Retinal pigment epithelial cell (primary cell): ENCODE measurements around the gene RPUSD4.

Experiments
- DNase-seq: peaks from one replicate; pipeline ENCODE4 v3.0.0-alpha.2; 2010; ENCODE audit warnings: low read depth
- H3K4me3 ChIP-seq: 2 replicates; pipeline ENCODE4 v1.5.1; 2011; ENCODE audit warnings: mild to moderate bottlenecking, low read length, control low read depth, moderate library complexity
- TF ChIP-seq, protein P1 (sequence below): conservative IDR thresholded peaks from 2 replicates; pipeline ENCODE4 v1.5.1; 2011; ENCODE audit warnings: low read depth, low read length, control low read depth, inconsistent platforms

The RPUSD4 gene

DNA sequence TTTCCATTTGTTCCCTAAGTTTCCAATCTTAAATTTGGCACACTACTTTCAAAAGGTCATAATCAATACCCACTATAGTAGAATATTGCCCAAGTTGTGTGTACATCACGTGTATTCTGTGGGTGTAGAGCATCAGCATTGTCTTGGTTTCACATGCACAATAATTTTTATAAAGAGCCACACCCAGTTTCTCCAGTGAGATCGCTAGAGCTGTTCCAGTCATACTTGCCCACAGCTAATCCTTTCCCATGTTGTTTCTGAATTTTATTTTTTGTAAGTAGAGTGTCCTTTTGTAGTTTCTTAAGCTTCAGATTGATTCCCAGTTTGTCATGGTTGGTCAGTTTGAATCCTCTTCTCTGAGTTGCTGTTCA, 13.8 kb upstream of the RPUSD4 start:
- TF ChIP-seq, protein P1, sequence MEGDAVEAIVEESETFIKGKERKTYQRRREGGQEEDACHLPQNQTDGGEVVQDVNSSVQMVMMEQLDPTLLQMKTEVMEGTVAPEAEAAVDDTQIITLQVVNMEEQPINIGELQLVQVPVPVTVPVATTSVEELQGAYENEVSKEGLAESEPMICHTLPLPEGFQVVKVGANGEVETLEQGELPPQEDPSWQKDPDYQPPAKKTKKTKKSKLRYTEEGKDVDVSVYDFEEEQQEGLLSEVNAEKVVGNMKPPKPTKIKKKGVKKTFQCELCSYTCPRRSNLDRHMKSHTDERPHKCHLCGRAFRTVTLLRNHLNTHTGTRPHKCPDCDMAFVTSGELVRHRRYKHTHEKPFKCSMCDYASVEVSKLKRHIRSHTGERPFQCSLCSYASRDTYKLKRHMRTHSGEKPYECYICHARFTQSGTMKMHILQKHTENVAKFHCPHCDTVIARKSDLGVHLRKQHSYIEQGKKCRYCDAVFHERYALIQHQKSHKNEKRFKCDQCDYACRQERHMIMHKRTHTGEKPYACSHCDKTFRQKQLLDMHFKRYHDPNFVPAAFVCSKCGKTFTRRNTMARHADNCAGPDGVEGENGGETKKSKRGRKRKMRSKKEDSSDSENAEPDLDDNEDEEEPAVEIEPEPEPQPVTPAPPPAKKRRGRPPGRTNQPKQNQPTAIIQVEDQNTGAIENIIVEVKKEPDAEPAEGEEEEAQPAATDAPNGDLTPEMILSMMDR = no peak
- H3K4me3 ChIP-seq = no peak overlapping the region
- DNase-seq = no peak

DNA sequence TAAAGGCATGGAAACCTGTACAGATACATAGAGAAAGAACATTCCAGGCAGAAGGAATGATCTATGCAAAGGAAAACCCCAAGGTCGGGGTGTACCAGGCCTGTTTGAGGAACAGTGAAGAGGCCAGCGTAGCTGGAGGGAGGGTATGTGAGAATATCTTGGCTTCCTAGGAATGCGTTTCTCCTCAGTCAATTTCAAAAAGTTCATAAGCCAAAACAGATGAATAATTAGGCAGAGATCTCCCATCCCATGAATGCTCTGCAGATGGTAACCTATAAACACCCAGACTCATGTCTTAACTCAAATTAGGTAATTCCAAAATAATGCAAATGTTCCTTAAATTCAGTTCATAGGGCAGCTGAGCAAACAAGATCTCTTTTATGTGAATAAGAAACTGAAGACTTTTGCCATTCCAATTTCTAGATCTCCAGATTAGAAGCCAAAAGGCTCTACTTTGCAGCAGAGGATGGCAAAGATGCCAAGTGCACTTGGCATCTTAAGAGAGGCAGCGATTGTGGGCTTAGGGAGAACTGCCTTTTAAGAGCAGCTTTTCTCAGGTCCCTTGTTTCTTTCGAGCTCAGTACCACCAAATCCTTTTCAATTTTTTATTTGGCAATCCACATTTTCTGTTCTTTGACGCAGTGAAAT, 13.3 kb upstream of the RPUSD4 start:
- TF ChIP-seq, protein P1 = no peak
- no peak for DNase-seq
- no peak overlapping the region for H3K4me3 ChIP-seq

DNA sequence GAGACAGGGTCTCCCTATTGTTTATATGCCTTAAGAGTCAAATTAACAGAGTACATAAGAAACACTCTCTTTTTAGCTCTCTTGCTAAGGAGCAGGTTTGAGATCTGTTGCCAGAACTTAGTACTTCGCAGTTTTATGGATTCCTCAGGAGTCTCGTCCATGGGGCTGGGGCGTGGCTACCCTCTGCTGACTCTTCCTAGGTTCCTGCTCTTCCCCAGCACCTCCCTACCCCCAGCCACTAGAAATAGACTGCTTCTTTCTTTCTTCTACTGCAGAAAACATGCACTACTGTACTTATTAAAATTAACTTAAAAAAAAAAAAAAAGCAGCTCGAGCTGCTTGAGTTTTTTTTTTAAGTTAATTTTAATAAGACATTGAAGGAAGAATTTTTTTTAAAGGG, 8.1 kb upstream of the RPUSD4 start:
- TF ChIP-seq, protein P1 = no peak
- DNase-seq = no peak
- H3K4me3 ChIP-seq = no peak overlapping the region

DNA sequence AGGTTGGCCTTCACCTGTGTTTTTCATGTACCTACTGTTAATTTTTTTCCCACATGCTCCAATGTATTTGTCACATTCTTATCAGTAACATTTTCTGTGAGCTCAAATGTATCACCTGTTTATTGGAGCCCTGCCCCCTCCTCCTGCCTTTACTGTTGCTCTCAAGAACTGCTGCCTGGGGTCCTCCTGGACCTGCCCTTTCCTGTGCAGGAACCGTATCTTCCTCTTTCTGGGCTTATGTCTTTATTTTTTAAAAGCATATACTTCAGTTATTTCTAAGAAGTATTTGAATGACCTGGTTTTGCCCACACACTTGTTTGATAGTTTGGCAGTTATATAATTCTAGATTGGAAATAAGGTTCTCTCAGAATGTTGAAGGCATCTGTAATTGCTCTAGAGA, 6.0 kb upstream of the RPUSD4 start:
- no peak overlapping the region for H3K4me3 ChIP-seq
- TF ChIP-seq, protein P1 = no peak
- DNase-seq = no peak

DNA sequence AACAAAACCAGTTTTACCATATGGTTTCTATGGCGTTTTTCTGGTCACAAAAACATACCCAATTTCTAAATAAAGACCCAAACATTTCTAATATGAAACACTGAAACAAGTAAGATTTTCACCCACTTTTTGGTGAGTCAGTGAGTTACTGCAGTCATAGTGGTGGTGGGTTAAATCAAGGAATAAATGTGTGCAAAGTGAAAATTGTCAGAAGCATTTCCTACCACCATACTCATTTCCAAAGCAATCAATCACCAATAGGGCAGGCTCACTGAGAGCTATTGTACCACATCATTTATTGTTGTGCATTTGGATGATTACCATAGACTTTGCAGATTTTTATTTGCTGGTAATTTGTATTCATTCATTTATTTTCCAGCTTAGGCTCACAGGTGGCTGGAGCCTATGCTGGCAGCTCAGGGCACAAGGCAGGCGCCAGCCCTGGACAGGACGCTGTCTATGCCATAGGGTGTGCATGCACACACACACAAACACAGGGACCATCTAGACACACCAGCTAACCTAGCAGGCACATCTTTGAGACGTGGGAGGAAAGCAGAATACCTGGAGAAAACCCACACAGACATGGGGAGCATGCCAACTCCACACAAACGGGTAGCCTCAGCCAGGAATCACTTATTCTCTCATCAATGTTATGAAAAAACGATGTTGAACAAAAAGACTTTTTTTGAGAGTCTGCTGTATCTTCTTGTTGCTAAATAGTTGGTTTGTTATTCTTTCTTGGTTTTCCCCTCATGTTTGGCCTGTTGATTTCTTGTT, 5.3 kb upstream of the RPUSD4 start:
- H3K4me3 ChIP-seq = no peak overlapping the region
- DNase-seq = no peak
- TF ChIP-seq, protein P1 = no peak

DNA sequence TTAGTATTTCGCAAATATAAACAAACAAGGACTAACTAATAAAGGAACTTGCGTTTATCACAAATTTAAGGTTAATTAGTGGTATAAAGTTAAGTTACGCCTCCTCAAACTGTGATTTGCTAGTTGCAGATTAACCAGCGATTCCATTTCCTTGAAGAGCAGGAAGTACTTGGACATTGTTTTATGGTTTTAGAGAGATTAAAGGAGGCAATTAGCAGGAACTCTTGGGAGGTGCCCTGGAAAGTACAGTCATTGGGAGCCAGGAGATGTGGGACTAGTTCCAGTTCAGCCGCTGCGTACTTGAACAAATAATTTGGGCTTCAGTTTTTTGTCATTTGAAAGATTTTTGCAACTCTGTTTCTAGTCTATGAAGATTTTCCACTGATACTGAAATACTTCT, 3.4 kb upstream of the RPUSD4 start:
- TF ChIP-seq, protein P1 = no peak
- no peak for DNase-seq
- no peak overlapping the region for H3K4me3 ChIP-seq

DNA sequence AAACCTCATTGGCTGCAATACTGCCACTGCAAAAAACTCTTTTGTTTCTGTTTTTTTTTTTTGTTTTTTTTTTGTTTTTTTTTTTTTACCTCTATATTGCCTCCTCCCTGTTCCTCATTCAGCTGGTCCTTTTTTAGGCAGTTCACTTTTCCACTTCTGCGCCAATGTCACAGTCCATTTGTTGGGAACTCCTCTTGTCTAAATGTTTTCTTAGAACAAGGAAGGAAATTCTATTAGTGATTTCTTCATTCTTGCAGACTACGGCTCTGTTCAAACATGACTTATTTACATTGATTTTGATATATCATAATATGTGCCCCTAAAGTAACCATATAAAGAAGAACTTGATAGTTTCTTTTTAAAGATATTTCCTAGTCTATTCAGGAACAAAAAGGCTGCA, 3.0 kb upstream of the RPUSD4 start:
- no peak overlapping the region for H3K4me3 ChIP-seq
- TF ChIP-seq, protein P1 = no peak
- no peak for DNase-seq
